GM23338 (cell line): ENCODE measurements around the gene CHN2. TPM values are rescaled to one million over a fixed set of nuclear protein-coding genes. Genes with fewer than 3 reads are reported as not detected.

ENCODE experiments used
- ATAC-seq: fragments of 200-7000 bp; cut with Tn5 transposase; 3 replicates; pipeline ENCODE4 v1.9.1; 2020
- DNase-seq: peaks from one replicate; pipeline ENCODE4 v3.0.0-alpha.2; 2015; ENCODE audit warnings: low spot score
- H2AFZ ChIP-seq: fragments of 200-600 bp; sonication (generic); 2 replicates; pipeline ENCODE4 v1.8.0; 2016; ENCODE audit warnings: antibody characterized with exemption, mild to moderate bottlenecking, moderate library complexity
- H3F3A ChIP-seq: fragments of 200-600 bp; sonication (generic); replicated peaks from 2 replicates; pipeline ENCODE4 v1.8.0; 2017; ENCODE audit warnings: antibody characterized with exemption, mixed run types, low read depth
- H3K27ac ChIP-seq: fragments of 200-600 bp; sonication (generic); 2 replicates; pipeline ENCODE4 v1.6.1; 2016; ENCODE audit warnings: low read depth
- H3K27me3 ChIP-seq: fragments of 200-600 bp; sonication (generic); 2 replicates; pipeline ENCODE4 v1.8.0; 2016; ENCODE audit warnings: mild to moderate bottlenecking, mixed run types, moderate library complexity; ENCODE audit not compliant: insufficient read depth
- H3K36me3 ChIP-seq: fragments of 200-600 bp; sonication (generic); 2 replicates; pipeline ENCODE4 v1.8.0; 2016; ENCODE audit warnings: mild to moderate bottlenecking; ENCODE audit not compliant: insufficient read depth
- H3K4me1 ChIP-seq: fragments of 200-600 bp; sonication (generic); 2 replicates; pipeline ENCODE4 v1.8.0; 2016; ENCODE audit warnings: mild to moderate bottlenecking, moderate library complexity; ENCODE audit not compliant: insufficient read depth
- H3K4me2 ChIP-seq: fragments of 200-600 bp; sonication (generic); 2 replicates; pipeline ENCODE4 v1.7.1; 2017; ENCODE audit warnings: mixed run types
- H3K4me3 ChIP-seq: fragments of 200-600 bp; sonication (generic); 2 replicates; pipeline ENCODE4 v1.6.1; 2016; ENCODE audit warnings: mixed run types
- H3K79me2 ChIP-seq: fragments of 200-600 bp; sonication (generic); replicated peaks from 2 replicates; pipeline ENCODE4 v1.8.0; 2017; ENCODE audit warnings: mild to moderate bottlenecking; ENCODE audit not compliant: insufficient read depth
- H3K9me2 ChIP-seq: fragments of 200-600 bp; sonication (generic); 2 replicates; pipeline ENCODE4 v1.8.0; 2017; ENCODE audit not compliant: insufficient read depth
- H4K20me1 ChIP-seq: fragments of 200-600 bp; sonication (generic); replicated peaks from 2 replicates; pipeline ENCODE4 v1.8.0; 2017; ENCODE audit warnings: mild to moderate bottlenecking; ENCODE audit not compliant: insufficient read depth
- H3K27ac Mint-ChIP-seq: 2 replicates; pipeline ENCODE4 v1.8.0; 2020; ENCODE audit warnings: inconsistent platforms, mild to moderate bottlenecking, moderate library complexity, mixed read lengths
- H3K27me3 Mint-ChIP-seq: 3 replicates; pipeline ENCODE4 v1.8.0; 2022; ENCODE audit warnings: low read depth, mild to moderate bottlenecking, moderate library complexity, mixed read lengths, inconsistent platforms; ENCODE audit not compliant: insufficient read depth, poor library complexity
- H3K36me3 Mint-ChIP-seq: 3 replicates; pipeline ENCODE4 v1.8.0; 2021; ENCODE audit warnings: low read depth, mild to moderate bottlenecking, inconsistent platforms, moderate library complexity, mixed read lengths
- H3K4me1 Mint-ChIP-seq: 3 replicates; pipeline ENCODE4 v1.8.0; 2020; ENCODE audit warnings: mild to moderate bottlenecking, inconsistent platforms, mixed read lengths
- H3K4me3 Mint-ChIP-seq: 3 replicates; pipeline ENCODE4 v1.8.0; 2021; ENCODE audit warnings: moderate library complexity, mild to moderate bottlenecking, inconsistent platforms, mixed read lengths
- H3K9me3 Mint-ChIP-seq: 3 replicates; pipeline ENCODE4 v1.8.0; 2020; ENCODE audit warnings: moderate library complexity, mild to moderate bottlenecking, inconsistent platforms, mixed read lengths
- CREB1 ChIP-seq: fragments of 250-450 bp; sonication (Bioruptor Pico); IDR thresholded peaks from 2 replicates; pipeline ENCODE4 v1.5.0; 2020; ENCODE audit warnings: low read depth, mild to moderate bottlenecking, moderate library complexity
- ETS1 ChIP-seq: IDR thresholded peaks from 2 replicates; pipeline ENCODE4 v1.6.1; 2016; ENCODE audit warnings: antibody characterized with exemption
- EZH2phosphoT487 ChIP-seq: fragments of 200-600 bp; sonication (generic); IDR thresholded peaks from one replicate; pipeline ENCODE4 v1.8.1; 2018; ENCODE audit warnings: antibody characterized with exemption; ENCODE audit not compliant: unreplicated experiment
- JUNB ChIP-seq: IDR thresholded peaks from one replicate; pipeline ENCODE4 v1.6.1; 2016; ENCODE audit warnings: antibody characterized with exemption; ENCODE audit not compliant: unreplicated experiment
- NANOG ChIP-seq: IDR thresholded peaks from 2 replicates; pipeline ENCODE4 v1.6.1; 2016; ENCODE audit warnings: antibody characterized with exemption, borderline replicate concordance
- POLR2AphosphoS5 ChIP-seq: IDR thresholded peaks from 2 replicates; pipeline ENCODE4 v1.6.1; 2016; ENCODE audit warnings: antibody characterized with exemption, low read depth
- REST ChIP-seq: IDR thresholded peaks from one replicate; pipeline ENCODE4 v1.6.1; 2018; ENCODE audit warnings: antibody characterized with exemption; ENCODE audit not compliant: unreplicated experiment
- STAT1 ChIP-seq: IDR thresholded peaks from one replicate; pipeline ENCODE4 v1.6.1; 2016; ENCODE audit warnings: antibody characterized with exemption; ENCODE audit not compliant: unreplicated experiment
- ZNF331 ChIP-seq: fragments of 250-450 bp; sonication (Bioruptor Pico); IDR thresholded peaks from 2 replicates; pipeline ENCODE4 v1.5.0; 2020; ENCODE audit warnings: low read depth, mild to moderate bottlenecking, moderate library complexity
- polyA plus RNA-seq: library from polyadenylated mRNA; unstranded; fragments of >200 nt; fragmentation: Nextera tagmentation; extraction: Ambion mirVana; gene quantifications from 2 replicates; pipeline ENCODE4 v1.2.1, GENCODE V29; 2016
- total RNA-seq: library from RNA; depleted of rRNA; stranded (reverse); fragments of >200 nt; shearing (Covaris generic); gene quantifications from 2 replicates; pipeline ENCODE4 v1.2.3, GENCODE V29; 2014
- TF ChIP-seq, protein P1 (sequence below), 2 experiments: fragments of 200-600 bp in 1 of 2; sonication (generic) in 1 of 2; conservative IDR thresholded peaks; 2 replicates each; pipeline versions ENCODE4 v1.5.1 to v1.6.1; 2016 to 2017; ENCODE audit warnings: antibody characterized with exemption in 2 of 2, low read depth in 2 of 2, mild to moderate bottlenecking in 2 of 2, moderate library complexity in 1 of 2

Gene CHN2
- total and polyA plus RNA-seq, 2 experiments from 2014 or later, result 6.1 to 7.5 TPM

DNA sequence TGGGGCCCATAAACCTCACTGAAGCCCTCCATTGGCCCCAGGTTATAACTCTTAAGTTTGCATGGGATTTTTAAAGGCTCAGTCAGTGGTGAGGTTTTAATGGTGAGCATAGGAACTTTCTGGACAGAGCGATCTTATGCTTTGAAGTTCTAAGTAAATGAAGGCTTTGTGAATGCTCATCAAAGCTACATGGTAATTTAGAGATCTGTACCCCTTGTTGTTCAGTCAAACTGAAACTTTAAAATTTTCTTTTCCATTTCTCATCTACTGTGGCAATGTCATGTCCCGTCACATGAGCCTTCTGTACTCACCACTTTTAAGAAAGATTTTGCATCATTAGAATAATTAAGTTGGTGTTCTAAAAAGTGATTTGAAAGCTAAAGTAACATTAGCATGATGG is 39.9 kb downstream of the CHN2 start:
- H3K4me1 Mint-ChIP-seq, result peaks cover 15% of the 10 kb centered on the region
- TF ChIP-seq, protein P1, sequence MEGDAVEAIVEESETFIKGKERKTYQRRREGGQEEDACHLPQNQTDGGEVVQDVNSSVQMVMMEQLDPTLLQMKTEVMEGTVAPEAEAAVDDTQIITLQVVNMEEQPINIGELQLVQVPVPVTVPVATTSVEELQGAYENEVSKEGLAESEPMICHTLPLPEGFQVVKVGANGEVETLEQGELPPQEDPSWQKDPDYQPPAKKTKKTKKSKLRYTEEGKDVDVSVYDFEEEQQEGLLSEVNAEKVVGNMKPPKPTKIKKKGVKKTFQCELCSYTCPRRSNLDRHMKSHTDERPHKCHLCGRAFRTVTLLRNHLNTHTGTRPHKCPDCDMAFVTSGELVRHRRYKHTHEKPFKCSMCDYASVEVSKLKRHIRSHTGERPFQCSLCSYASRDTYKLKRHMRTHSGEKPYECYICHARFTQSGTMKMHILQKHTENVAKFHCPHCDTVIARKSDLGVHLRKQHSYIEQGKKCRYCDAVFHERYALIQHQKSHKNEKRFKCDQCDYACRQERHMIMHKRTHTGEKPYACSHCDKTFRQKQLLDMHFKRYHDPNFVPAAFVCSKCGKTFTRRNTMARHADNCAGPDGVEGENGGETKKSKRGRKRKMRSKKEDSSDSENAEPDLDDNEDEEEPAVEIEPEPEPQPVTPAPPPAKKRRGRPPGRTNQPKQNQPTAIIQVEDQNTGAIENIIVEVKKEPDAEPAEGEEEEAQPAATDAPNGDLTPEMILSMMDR (conservative IDR thresholded peaks at IDR 0.05; ENCODE audit: low read depth in 2 of 2), result no peak
- TF ChIP-seq JUNB (no peak), NANOG (no peak), ZNF331 (CRISPR knock-in tag) (no peak), CREB1 (no peak), STAT1 (no peak)
- H3K36me3 Mint-ChIP-seq, result no peaks in the 10 kb centered on the region
- Histone ChIP-seq H4K20me1 (no peaks in the 10 kb centered on the region), H3K4me2 (no peak overlapping the region), H3K4me3 (no peak overlapping the region), H3K4me1 (peaks cover 8% of the 10 kb centered on the region; the same call in 1 of the 2 replicates), H2AFZ (no peak overlapping the region), H3K36me3 (no peaks in the 10 kb centered on the region), H3K9me2 (no peaks in the 10 kb centered on the region), H3K27me3 (no peaks in the 10 kb centered on the region), H3K79me2 (no peaks in the 10 kb centered on the region), H3K27ac (no peak overlapping the region), H3F3A (no peaks in the 10 kb centered on the region)
- no peaks in the 10 kb centered on the region; the same call in 1 of the 3 replicates for H3K9me3 Mint-ChIP-seq
- ATAC-seq (no peak), DNase-seq (no peak)
- no peak overlapping the region for H3K4me3 Mint-ChIP-seq
- no peak overlapping the region for H3K27ac Mint-ChIP-seq
- H3K27me3 Mint-ChIP-seq, result peaks cover 7% of the 10 kb centered on the region

GRCh38 chr7:29236071-29236580 is 41.6 kb downstream of the CHN2 start:
- Histone ChIP-seq H3K4me3 (no peak overlapping the region), H3K79me2 (no peaks in the 10 kb centered on the region), H2AFZ (no peak overlapping the region), H3K27ac (no peak overlapping the region), H3K27me3 (no peaks in the 10 kb centered on the region), H3K9me2 (no peaks in the 10 kb centered on the region), H3K36me3 (no peaks in the 10 kb centered on the region), H3F3A (no peaks in the 10 kb centered on the region), H3K4me2 (no peak overlapping the region), H4K20me1 (no peaks in the 10 kb centered on the region), H3K4me1 (peaks cover 8% of the 10 kb centered on the region; the same call in 1 of the 2 replicates)
- H3K27ac Mint-ChIP-seq, result no peak overlapping the region
- DNase-seq, result no peak
- ATAC-seq, result no peak
- peaks cover 8% of the 10 kb centered on the region; the same call in 2 of the 3 replicates for H3K9me3 Mint-ChIP-seq
- peaks cover 14% of the 10 kb centered on the region; the same call in 2 of the 3 replicates for H3K4me1 Mint-ChIP-seq
- no peak overlapping the region for H3K4me3 Mint-ChIP-seq
- H3K27me3 Mint-ChIP-seq, result peaks cover 9% of the 10 kb centered on the region
- H3K36me3 Mint-ChIP-seq, result peaks cover 8% of the 10 kb centered on the region
- TF ChIP-seq STAT1 (no peak), ZNF331 (CRISPR knock-in tag) (no peak), EZH2phosphoT487 (no peak), CREB1 (no peak), REST (no peak), ETS1 (no peak), JUNB (no peak), POLR2AphosphoS5 (no peak)
- TF ChIP-seq, protein P1 (conservative IDR thresholded peaks at IDR 0.05; ENCODE audit: low read depth in 2 of 2), result no peak
